ENCODE measurements around the gene LINC01488. TPM values are rescaled to one million over a fixed set of nuclear protein-coding genes. Genes with fewer than 3 reads are reported as not detected.

The LINC01488 gene
- total RNA-seq, 1 experiment from 2014 or later: not detected

DNA sequence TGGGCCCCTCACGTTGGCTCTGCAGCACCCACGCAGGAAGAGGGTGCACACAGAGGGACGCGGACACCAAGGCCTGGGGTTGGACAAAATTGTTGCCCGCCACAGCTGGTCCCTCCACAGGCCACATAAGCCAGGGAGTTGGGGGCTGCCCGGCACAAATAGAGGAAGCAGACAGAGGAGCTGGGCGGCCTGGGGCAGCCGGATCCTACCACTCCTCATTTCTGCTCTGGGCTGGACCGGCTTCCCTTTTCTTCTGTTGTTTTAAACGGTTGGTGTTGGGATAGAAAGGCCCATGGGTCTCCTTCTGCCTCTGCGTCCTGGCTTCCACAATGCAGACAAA is 36.4 kb upstream of the LINC01488 start:
- DNase-seq (ENCODE audit: low read depth): no peak

DNA sequence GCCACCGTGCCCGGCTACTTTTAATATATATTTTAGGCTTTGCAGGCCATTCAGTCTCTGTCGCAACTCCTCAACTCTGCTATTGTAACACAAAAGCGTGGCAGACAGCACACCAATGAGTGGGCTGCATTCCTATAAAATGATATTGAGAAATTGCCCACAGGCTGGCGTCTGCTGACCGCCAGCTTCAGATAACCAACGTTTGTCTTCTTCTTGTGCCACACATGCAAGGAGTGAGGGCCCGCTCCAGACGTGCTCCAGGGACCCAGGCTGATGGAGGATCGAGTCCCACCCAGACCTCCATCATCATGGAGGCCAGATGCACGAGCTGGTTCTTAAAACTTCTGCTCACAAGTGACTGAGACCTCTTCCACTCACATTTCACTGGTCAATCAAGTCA is 35.4 kb upstream of the LINC01488 start:
- DNase-seq (ENCODE audit: low read depth): no peak

DNA sequence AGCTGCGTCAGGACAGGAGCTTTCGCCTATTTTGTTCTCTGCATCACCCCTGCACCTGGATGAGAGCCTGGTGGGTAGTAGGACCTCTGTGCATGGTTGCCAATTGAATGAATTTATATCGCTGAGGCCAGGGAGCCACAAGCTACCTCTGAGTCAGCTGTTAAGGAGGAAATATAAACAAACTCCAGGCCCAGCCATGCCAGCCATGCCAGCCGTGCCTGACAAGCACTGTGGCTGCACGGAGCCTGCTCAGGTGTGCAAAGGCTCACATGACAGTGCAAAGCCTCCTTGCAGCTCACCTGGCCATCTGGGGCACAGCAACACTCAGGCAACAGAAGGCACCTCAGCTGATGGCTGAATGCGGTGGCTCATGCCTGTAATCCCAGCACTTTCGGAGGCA is 33.7 kb upstream of the LINC01488 start:
- DNase-seq (ENCODE audit: low read depth): peak; percentile 38

DNA sequence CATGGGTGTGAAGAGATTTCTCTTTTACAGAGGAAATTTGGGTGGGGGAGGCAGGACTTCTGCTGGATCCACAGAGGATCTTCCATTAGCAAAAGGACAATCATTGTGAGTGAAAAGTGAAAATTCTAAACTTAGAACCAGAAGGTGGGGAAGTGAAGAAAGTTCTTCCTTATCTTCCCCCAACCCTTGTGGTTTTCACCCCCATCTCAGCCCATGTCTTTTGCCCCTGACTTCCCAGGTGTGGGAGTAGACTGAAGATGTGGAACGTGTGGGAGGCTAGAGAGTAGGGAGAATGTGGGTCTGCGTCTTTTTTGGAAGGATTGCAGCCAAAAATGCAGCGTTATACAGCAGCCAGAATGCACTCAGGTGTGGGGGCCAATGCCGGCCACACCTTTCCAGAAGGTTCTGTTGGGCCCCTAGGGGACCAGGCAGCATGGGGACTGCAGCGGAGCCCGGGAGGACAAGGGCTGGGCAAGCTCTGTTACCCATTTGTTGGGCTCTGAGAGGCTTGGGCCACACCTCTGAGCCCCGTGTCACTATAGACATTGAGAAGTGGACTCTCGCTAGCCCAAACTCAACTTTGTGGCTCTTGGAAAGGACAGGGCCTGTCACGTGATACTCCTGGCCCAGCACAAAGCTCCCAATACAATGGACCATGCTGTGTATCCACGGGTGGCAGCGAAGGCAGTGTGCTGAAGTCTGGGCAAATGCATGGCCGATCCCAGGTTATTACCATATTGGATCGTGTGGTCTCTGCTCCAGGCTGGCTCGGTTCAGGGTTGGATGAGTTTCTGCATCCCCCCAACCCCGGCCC is 32.8 kb upstream of the LINC01488 start:
- DNase-seq (ENCODE audit: low read depth): no peak

DNA sequence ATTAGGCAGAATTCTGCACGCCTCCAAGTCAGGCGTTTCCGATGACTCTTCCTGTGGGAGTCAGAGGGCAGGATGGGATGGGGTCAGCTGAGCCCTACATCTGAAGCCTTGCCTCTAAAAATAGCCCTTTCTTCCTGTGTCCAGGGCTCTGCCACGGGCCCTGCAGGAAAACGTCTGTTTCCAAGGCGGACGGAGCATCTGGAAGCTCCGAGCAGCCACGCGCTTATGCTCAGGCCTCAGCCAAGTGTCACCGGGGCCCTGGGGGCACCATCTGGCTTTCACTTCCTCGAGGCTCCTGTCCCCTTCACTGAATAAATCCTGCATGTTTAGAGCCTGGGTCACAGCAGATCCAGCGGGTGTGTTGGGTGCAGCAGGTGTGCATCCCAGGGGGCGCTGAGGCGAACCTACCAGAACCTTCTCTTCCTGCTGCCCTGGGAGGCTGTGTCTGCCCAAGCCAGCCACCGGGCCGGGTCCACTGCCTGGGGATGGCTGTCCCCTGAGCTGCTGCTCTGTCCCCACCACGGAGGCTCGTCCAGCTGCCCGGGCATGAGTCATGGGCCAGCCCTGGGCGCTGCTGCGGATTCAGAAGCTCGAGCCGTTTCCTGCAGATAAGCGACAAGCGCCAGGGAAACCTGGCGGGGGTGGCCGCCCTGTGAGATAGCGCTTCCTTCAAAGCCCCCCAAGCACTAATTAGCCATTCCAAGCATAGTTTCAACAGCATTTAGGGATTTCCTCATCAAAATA is 32.0 kb upstream of the LINC01488 start:
- peak; percentile 75 for DNase-seq (ENCODE audit: low read depth)

DNA sequence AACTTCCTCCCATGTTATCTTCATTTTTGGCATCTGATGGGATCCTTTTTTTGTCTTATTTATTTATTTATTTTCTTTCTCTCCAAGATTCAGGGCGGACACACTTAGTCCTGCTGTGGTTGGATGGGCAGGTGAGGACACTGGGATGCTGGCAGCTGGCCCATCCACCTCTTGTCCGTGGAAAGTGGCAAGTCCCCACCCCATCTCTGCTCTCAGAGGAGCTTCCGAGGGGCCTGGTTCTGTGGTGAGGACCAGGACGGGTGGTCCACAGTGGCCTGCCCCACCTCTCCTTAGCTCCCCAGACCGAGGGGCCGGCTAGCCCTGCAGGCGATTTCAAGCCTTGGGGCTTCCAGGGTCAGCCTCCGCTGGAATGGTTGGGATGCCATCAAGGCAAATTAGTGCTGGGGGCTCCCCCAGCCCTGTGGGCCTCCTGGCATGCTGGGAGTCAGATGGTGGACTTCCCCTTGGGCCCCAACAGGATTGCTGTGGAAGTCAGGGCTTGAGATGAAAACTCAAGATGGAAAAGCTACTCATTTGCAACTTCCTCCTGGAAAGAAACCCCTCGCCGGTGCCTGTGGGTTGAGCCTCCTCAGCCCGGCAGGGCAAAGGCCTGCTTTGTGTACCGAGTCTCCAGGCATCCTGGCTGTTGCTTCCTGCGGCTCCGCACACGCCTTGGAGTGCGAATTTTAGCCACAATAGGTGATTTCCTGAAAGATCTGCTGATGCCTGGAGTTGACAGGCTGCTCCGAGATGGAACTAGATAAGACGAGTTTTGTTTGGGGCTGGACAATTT is 31.2 kb upstream of the LINC01488 start:
- no peak for DNase-seq (ENCODE audit: low read depth)

DNA sequence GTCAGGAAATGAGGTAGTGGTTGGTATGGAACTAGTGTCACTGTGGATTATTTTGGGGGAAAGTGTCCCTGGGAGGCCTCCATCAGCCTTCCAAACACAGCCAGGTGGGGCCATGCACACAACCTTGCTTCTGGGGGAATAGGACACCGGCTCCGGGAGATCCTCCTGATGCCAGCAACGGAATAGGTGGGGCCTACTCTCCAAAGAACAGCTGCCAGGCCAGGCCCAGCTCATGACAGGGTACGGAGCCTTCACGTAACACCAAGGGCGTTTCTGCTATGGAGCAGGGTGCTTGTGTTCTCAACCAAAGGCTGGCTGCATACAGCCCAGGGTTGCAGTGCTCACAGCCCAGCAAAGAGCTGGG is 30.6 kb upstream of the LINC01488 start:
- no peak for DNase-seq (ENCODE audit: low read depth)

DNA sequence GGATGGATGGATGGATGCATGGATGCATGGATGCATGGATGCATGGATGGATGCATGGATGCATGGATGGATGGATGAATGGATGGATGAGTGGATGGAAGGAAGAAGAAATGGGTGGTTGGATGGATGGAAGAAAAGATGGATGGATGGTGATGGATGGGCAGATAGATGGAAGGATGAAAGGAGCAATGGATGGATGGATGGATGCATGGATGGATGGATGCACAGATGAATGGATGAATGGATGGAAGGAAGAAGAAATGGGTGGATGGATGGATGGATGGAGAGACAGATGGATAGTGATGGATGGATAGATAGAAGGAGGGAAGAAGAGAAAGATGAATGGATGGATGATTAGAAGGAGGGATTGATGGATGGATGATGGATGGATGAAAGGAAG is 30.2 kb upstream of the LINC01488 start:
- DNase-seq (ENCODE audit: low read depth): no peak

DNA sequence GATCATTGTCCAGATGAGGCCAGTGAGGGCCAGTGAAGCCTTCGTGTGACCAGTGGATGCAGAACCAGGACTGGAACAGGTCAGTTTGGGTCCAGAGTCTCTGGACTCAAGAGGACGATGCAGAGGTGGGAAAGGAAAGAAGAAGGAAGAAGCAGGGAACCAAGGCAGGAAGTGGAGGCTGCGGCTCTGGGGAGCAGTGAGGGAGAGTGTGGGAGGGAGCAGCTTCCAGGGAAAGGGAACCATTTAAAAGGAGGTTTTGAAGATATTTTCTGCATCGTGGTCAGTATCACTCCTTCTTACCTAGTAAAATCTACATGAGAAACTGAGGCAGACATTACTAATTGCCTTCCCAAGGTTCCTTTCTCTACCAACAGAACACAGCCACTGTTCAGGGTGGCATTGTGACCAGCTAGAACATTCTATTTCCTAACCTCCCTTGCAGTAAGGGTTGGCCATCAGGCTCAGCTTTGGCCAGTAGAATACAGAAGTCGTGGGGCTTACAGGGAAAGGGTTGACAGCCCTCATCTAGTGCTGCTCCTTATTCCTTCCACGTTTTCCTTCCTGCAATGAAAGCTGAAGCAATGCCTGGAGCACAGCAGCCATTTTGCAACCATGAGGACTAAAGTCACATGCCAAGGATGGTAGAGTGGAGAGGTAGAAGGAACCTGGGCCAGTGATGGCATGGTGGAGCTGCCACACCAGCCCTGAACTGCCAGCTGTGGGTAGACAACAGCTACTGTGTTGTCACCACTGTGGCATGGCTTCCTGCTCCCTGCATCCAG is 29.1 kb upstream of the LINC01488 start:
- no peak for DNase-seq (ENCODE audit: low read depth)

DNA sequence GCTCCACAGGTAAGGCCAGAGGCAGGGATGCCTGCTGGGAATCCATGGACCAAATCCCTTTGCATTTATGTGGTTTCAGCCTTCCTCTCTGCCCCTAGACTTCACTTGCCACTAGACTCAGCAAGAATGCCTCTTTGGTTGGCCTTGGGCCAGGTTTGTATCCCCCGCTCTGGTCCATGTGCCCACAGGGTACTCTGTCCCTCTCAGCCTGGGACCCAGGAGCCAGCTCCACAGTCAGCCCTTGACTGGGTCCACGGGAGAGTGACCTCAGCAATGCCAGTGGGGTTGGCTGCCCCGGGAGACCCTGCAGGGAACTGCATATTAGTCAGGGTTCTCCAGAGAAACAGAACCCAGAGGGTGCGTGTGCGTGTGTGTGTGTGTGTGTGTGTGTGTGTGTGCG is 28.3 kb upstream of the LINC01488 start:
- no peak for DNase-seq (ENCODE audit: low read depth)

DNA sequence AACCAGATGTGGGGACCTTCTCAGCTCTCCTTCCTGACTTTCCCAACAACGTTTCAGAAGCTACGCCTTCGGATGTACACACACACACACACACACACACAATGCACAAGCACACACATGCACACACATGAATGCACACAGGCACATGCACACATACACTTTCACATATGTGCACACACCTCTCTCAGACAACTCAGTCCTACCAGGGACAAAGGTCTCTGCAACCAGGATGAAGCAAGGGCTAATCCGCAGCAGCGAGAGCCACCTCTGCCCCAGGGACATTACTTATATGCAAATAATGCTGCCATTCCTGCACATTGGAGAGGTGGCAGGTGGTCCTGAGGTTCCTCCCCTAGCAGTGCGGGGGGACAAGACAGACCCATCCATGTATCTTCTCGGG is 27.4 kb upstream of the LINC01488 start:
- DNase-seq (ENCODE audit: low read depth): no peak

DNA sequence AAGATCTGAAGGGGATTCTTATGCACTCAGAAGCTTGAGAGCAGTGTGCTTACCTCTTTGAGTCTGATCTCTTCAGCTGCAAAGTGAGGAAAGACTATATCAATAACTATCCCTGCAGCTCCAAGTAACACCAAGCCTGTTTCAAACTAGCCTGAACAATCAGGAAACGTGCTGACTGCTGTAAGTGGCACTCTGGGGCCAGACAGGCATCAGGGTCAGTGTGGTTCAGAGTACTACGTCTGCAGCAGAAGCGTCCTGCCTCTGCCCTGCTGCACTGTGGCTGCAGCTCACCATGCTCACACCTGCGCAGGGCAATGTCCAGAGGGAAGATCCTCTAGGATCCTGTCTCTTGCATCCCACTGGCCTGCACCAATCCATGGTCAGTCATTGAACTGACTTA is 25.5 kb upstream of the LINC01488 start:
- no peak for DNase-seq (ENCODE audit: low read depth)

DNA sequence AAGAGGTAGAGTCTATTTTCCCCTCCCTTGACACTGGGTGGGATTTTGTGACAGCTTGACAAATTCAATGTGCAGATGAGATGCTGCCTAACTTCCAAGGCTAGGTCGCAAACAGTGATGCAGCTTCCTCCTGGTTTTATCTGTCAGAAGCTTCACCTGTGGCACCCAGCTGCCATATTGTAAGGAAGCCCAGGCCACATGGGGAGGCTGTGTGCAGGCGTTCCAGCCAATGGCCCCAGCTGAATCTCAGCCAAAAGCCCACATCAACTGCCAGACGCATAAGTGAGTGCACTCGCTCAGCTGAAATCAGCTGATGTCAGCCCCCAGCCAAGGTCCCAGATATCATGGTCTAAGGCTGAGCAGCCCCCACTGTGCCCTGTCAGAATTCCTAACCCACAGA is 24.8 kb upstream of the LINC01488 start:
- DNase-seq (ENCODE audit: low read depth): no peak

DNA sequence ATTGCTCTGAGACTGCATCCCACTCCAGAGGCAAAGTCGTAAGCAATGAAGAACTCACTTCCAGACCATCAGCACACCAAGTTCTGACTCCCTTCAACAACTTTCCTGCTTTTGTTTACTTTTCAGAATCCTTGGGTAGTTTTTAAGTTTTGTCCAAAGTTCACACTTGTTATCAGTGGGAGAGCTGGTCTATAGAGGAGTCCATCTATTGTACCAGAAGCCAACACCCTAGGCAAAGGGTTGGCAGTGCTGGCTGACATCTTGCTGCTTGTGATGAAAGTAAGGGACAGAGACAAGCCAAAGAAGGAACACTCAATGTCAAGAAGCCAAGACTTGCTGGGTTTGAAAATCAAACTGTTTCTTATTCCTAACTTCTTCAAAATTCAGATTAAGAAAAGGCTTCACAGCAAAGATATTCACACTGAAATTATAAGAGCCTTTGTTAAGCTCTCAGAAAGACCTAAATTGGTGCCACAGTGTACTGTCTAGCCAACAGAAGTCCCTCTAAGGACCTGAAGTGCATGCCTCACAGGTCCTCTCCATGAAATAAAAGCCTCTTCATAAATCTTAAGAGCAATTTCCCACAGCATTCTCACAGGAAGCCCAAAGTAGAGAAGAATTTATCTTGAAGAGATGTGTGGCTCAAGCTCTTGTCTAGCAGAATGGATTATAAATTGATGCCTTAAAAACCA is 21.5 kb upstream of the LINC01488 start:
- no peak for DNase-seq (ENCODE audit: low read depth)

DNA sequence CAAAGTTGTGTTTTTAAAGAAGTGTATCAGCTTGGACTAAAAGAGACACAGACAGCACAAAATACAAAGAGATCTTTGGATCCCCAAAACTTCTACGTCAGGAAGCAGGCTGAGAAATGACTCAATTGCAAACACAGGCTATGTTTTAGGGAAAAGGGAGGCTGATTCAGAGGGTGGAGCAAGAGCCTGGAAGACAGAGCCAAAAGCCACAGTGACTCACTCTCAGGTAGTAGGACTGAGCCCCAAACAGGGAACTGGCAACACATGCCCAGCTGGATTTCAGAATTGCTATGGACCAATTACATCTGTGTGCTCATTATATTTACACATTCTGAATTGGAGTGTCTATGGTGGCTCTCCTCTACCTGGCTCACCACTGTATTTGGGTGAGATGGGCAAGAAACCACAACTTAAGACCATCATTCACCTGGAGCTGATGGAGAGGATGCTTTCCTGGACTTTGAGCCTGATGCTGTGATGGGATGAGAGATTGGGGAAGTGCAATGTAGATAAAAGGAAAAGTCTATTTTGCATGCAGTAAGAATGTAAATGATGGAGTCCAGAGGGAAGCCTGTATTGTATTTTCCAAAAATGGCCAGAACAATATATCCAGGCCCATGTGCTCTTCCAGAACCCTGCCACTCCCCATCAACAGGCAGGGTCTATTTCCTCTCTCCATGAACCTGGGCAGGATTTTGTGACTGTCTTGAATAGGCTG is 20.8 kb upstream of the LINC01488 start:
- peak; percentile 75 for DNase-seq (ENCODE audit: low read depth)

DNA sequence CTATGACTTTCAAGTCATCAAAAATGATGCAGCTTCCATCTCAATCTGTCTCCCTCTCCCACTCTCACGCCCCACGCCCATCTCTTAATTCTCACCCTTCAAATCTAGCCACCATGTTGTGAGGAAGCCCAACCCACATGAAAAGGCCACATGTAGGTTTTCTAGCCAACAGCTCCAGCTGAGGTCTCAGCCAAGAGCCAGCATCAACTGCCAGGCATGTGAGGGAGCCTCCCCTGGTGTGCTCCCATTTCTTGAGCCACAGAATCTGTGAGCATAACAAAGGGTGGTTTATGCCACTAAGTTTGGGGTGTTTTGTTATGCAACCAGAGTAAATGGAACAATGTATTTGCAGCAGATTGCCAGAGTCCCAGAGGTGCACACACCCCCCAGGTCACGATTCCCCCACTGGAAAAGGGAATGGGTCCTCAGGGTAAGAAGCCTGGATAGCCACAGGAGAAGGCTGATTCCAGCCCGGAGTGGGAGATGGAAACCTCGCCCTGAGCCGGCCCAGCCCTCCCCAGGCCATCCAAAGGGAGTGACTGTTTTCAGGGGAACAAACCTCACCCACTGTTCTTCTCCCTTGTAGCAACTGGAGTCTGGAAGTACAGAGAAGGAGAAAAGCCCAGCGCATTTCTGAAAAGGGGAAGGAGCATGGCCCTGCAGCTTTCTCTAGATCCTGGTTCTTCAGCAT is 20.0 kb upstream of the LINC01488 start:
- DNase-seq (ENCODE audit: low read depth): no peak

DNA sequence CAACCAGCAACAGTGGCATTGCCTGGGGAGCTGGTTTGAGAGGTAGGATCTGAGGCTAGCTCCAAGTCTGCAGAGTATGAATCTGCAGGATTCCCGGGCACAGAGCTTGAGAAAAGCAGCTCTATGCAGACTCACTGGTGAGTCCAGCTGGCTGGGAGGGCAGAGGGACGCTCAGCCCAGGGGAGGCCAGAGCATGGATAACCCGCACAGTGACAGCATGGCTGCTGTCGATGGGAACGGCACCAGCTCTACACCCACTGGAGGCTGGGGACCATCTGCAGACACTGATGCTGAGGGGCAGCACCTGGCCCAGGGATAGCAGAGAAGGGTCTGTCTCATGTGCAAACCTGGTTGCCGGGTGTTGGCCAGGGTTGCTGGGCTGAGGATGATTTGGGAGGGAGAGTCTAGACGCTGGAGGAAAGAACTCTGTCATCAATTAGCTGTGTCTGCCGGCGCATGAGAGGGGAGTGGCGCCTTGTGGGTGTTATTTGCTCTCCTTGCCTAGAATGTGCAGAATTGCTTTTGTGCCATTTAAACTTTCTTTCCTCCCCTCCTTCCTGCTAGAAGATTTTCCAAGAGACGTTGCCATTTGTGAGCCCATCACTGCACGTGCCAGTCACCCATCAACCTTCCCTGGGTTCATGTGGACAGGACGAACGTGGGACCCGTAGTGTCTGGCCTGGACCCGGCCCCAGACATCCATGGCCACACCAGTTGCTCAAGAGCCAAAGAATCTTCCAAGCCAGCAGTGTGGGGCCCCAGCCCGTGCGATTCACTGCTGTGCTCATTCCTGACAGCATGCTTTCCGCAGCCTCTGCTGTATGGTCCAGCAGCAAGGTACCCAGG is 19.1 kb upstream of the LINC01488 start:
- no peak for DNase-seq (ENCODE audit: low read depth)

DNA sequence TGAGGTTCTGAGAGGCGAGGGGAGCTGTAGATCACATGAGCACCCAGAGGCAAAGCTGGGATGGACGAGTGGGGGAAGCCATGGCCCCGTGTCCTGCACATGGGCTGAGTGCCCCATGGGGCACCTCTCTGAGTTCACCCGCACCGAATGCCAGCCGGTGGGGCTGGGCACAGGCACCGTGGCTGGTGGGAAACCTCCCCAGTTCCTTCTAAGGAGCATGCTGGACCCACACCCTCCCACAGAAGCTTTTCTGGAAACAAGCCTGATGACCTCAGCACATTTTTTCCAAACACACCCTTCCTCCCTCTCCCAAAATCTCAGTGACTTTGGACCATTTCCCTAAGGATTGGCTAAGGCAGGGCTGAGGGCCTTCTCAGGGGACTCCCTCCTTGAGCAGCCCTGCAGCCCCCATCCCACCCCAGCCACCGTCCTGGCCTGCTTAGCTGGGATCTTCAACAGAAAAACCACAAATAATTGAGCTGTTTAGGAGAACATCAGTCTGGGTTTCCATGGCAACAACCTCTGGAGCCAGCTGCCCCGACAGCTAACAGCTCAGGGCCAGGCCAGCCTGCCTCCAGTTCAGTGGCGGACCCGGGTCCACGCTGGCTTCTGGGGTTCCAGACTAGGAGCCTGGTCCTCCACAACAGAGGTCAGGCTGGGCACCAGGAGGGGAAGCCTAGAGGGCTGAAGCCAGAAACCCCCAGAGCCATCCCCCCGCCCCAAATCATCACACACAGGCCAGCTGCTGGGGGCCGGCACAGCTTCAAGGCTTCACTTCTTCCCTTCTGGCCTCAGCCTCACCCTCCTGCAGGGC is 18.1 kb upstream of the LINC01488 start:
- no peak for DNase-seq (ENCODE audit: low read depth)

Measured in Daoy (cell line).